SH-SY5Y (cell line): ENCODE results near the gene LINC00632.

Experiments
- GATA2 ChIP-seq: IDR thresholded peaks from 2 replicates; pipeline ENCODE4 v1.6.1; 2011; ENCODE audit warnings: mild to moderate bottlenecking, low read depth, low read length
- GATA3 ChIP-seq: IDR thresholded peaks from 2 replicates; pipeline ENCODE4 v1.6.1; 2011; ENCODE audit warnings: low read depth, mild to moderate bottlenecking, low read length, moderate library complexity

LINC00632 gene

GRCh38 chrX:140709421-140709846 lies at the start of gene LINC00632:
Gene LINC00632, plus strand, starts transcription at chrX:140709759.
- TF ChIP-seq GATA2 (no peak), GATA3 (no peak)

GRCh38 chrX:140661643-140662042 lies 47.9 kb upstream of the LINC00632 start:
- TF ChIP-seq GATA3 (no peak), GATA2 (no peak)

- no peak for TF ChIP-seq GATA3
- no peak for TF ChIP-seq GATA2
Measured at GRCh38 chrX:140664939-140665338, 44.6 kb upstream of the LINC00632 start.

- no peak for TF ChIP-seq GATA3
Measured at GRCh38 chrX:140672840-140673731, 36.5 kb upstream of the LINC00632 start.

GRCh38 chrX:140687706-140688105 lies 21.9 kb upstream of the LINC00632 start:
- no peak for TF ChIP-seq GATA3
- no peak for TF ChIP-seq GATA2

GRCh38 chrX:140697618-140698017 lies 11.9 kb upstream of the LINC00632 start:
- TF ChIP-seq GATA2 (no peak), GATA3 (no peak)

- TF ChIP-seq GATA2 (no peak), GATA3 (no peak)
Measured at GRCh38 chrX:140701480-140701879, 8.1 kb upstream of the LINC00632 start.

- TF ChIP-seq GATA3 = no peak
- no peak for TF ChIP-seq GATA2
Measured at GRCh38 chrX:140710710-140711109, 1.2 kb downstream of the LINC00632 start.

GRCh38 chrX:140711894-140712293 lies 2.3 kb downstream of the LINC00632 start:
- no peak for TF ChIP-seq GATA3

- no peak for TF ChIP-seq GATA3
Measured at GRCh38 chrX:140712413-140713173, 3.0 kb downstream of the LINC00632 start.

GRCh38 chrX:140713174-140713539 lies 3.6 kb downstream of the LINC00632 start:
- TF ChIP-seq GATA2 = no peak
- TF ChIP-seq GATA3 = no peak

GRCh38 chrX:140715787-140716186 lies 6.2 kb downstream of the LINC00632 start:
- no peak for TF ChIP-seq GATA3
- no peak for TF ChIP-seq GATA2

- no peak for TF ChIP-seq GATA2
- no peak for TF ChIP-seq GATA3
Measured at GRCh38 chrX:140723121-140723715, 13.7 kb downstream of the LINC00632 start.

GRCh38 chrX:140724309-140724708 lies 14.8 kb downstream of the LINC00632 start:
- TF ChIP-seq GATA3 (no peak), GATA2 (no peak)

- TF ChIP-seq GATA3 (no peak), GATA2 (no peak)
Measured at GRCh38 chrX:140724736-140725135, 15.2 kb downstream of the LINC00632 start.
